Small intestine (tissue), 16 donors: ENCODE data around the gene LGI2. TPM values are rescaled to one million over a fixed set of nuclear protein-coding genes. Genes with fewer than 3 reads are reported as not detected.

Experiments used
- DNase-seq, 2 donors: peaks; one replicate each; pipeline versions ENCODE4 v3.0.0 to v3.0.0-alpha.2; 2013
- FAIRE-seq: peaks from 2 replicates; lab custom pipeline; 2012; peaks lifted over from hg19 to GRCh38; lab: Jason Lieb, UNC
- H3K27ac ChIP-seq, 3 donors: one replicate each; pipeline ENCODE4 v1.5.1; 2013; ENCODE audit warnings: low read length in 2 of 3, mild to moderate bottlenecking in 2 of 3, control low read depth in 1 of 3, inconsistent platforms in 1 of 3, low read depth in 1 of 3, moderate library complexity in 1 of 3
- H3K27me3 ChIP-seq, 3 donors: one replicate each; pipeline ENCODE4 v1.6.1; 2013; ENCODE audit warnings: low read length in 3 of 3, inconsistent platforms in 1 of 3; ENCODE audit not compliant: control insufficient read depth in 3 of 3, insufficient read depth in 3 of 3
- H3K36me3 ChIP-seq, 3 donors: one replicate each; pipeline ENCODE4 v1.6.1; 2013; ENCODE audit warnings: low read length in 3 of 3, inconsistent platforms in 1 of 3, low read depth in 1 of 3, mild to moderate bottlenecking in 1 of 3, moderate library complexity in 1 of 3; ENCODE audit not compliant: control insufficient read depth in 3 of 3, insufficient read depth in 2 of 3
- H3K4me1 ChIP-seq, 3 donors: one replicate each; pipeline ENCODE4 v1.6.1; 2013; ENCODE audit warnings: low read length in 2 of 3, inconsistent platforms in 1 of 3, low read depth in 1 of 3, mild to moderate bottlenecking in 1 of 3, moderate library complexity in 1 of 3; ENCODE audit not compliant: control insufficient read depth in 3 of 3, insufficient read depth in 2 of 3
- H3K4me3 ChIP-seq, 3 donors: one replicate each; pipeline ENCODE4 v1.5.1; 2013; ENCODE audit warnings: low read length in 3 of 3, control low read depth in 1 of 3, inconsistent platforms in 1 of 3, low read depth in 1 of 3, mild to moderate bottlenecking in 1 of 3, moderate library complexity in 1 of 3
- H3K9me3 ChIP-seq, 2 donors: one replicate each; pipeline ENCODE4 v1.6.1; 2013; ENCODE audit warnings: low read depth in 1 of 2, low read length in 1 of 2; ENCODE audit not compliant: control insufficient read depth in 2 of 2, insufficient read depth in 1 of 2
- WGBS, 3 donors: extraction: QIAGEN DNeasy Blood & Tissue Kit; methylation state at CpG; one replicate each; pipeline ENCODE4 v1.1.7; 2013; 5-methylcytosine and 5-hydroxymethylcytosine counted together
- long read RNA-seq, 10 donors: transcript quantifications; one replicate each; lab custom pipeline, GENCODE V29; 2026
- polyA plus RNA-seq, 4 donors: library from polyadenylated mRNA; stranded (reverse) in 3 of 4; unstranded in 1 of 4; fragments of 200-250 nt in 3 of 4; fragments of 120-200 nt in 1 of 4; gene quantifications; one replicate each; pipeline versions ENCODE4 v1.2.1 to v1.2.3, GENCODE V29; 2013
- donor health status: healthy with polysubstance abuse.
- donor health status: control.
- donor health status: control.
- donor health status: Bipolar disorder and iron deficiency.
- donor health status: healthy.

The LGI2 gene
- under 1 TPM in 2 of 4 donors, not detected in 2; 0.42 to 0.65 TPM for polyA plus RNA-seq
- long read RNA-seq, donor 1 = 0 reads
- long read RNA-seq, donor 2 = 0 reads
- long read RNA-seq, donor 3 = 0 reads
- long read RNA-seq, donor 4 = 0 reads
- long read RNA-seq, donor 5, full-length matches to known transcripts = 1 of 1 reads
- long read RNA-seq, donor 5, partial matches to known transcripts = 0 of 1 reads
- long read RNA-seq, donor 5, other reads (novel, unspliced or antisense) = 0 of 1 reads
- long read RNA-seq, donor 6, full-length matches to known transcripts = 1 of 1 reads
- long read RNA-seq, donor 6, partial matches to known transcripts = 0 of 1 reads
- long read RNA-seq, donor 6, other reads (novel, unspliced or antisense) = 0 of 1 reads
- long read RNA-seq, donor 7 = 0 reads
- long read RNA-seq, donor 8 = 0 reads
- long read RNA-seq, donor 9 = 0 reads
- long read RNA-seq, donor 10, full-length matches to known transcripts = 3 of 3 reads
- long read RNA-seq, donor 10, partial matches to known transcripts = 0 of 3 reads
- long read RNA-seq, donor 10, other reads (novel, unspliced or antisense) = 0 of 3 reads

- peak within 1 kb of the TSS; percentile 38 to 53 (median 43) for H3K4me3 ChIP-seq
- no peak within 1 kb of the TSS for H3K27ac ChIP-seq
- peaks cover 3 to 55% (median 8%) of the 10 kb centered on the region in 3 donors for H3K27me3 ChIP-seq
- H3K4me1 ChIP-seq = peaks cover 0 to 8% (median 2%) of the 10 kb centered on the region in 3 donors
- FAIRE-seq (no peak), DNase-seq (peak in 1 of 2 donors; percentile 51)
- H3K36me3 ChIP-seq = no peaks in the 10 kb centered on the region
- H3K9me3 ChIP-seq = peaks cover 0 to 3% of the 10 kb centered on the region in 2 donors
- 1 to 3% (median 1%) methylated on average over 41 to 92 of the region's 92 CpGs for WGBS, 3 donors
Observed at GRCh38 chr4:25030277-25031076, at the start of gene LGI2. Gene LGI2 (minus strand): TSS chr4:25030946. CDS start chr4:25030693, 253 bp downstream.

- no peak for DNase-seq
- 71 to 86% (median 78%) methylated on average over 4 of the region's 4 CpGs for WGBS, 3 donors
- FAIRE-seq = no peak
- Histone ChIP-seq H3K27ac (no peak overlapping the region), H3K4me3 (no peak overlapping the region), H3K27me3 (no peaks in the 10 kb centered on the region), H3K4me1 (peaks cover 2 to 3% (median 3%) of the 10 kb centered on the region in 3 donors), H3K9me3 (peaks cover 0 to 11% of the 10 kb centered on the region in 2 donors), H3K36me3 (no peaks in the 10 kb centered on the region)
Observed at GRCh38 chr4:25078523-25078922, 47.8 kb upstream of the LGI2 start.

GRCh38 chr4:25076625-25077398, 46.1 kb upstream of the LGI2 start:
- H3K4me3 ChIP-seq = no peak overlapping the region
- WGBS, 3 donors = 57 to 73% (median 67%) methylated on average over 3 of the region's 3 CpGs
- DNase-seq (no peak), FAIRE-seq (no peak)
- H3K36me3 ChIP-seq = no peaks in the 10 kb centered on the region
- H3K27ac ChIP-seq = no peak overlapping the region
- H3K27me3 ChIP-seq = no peaks in the 10 kb centered on the region
- peaks cover 0 to 13% of the 10 kb centered on the region in 2 donors for H3K9me3 ChIP-seq
- peaks cover 2 to 3% (median 3%) of the 10 kb centered on the region in 3 donors for H3K4me1 ChIP-seq

- Histone ChIP-seq H3K9me3 (peaks cover 0 to 13% of the 10 kb centered on the region in 2 donors), H3K36me3 (no peaks in the 10 kb centered on the region), H3K27ac (no peak overlapping the region), H3K4me1 (peaks cover 2 to 3% (median 3%) of the 10 kb centered on the region in 3 donors), H3K27me3 (no peaks in the 10 kb centered on the region), H3K4me3 (no peak overlapping the region)
- FAIRE-seq = no peak
- no peak for DNase-seq
- WGBS, 3 donors = 55 to 74% (median 56%) methylated on average over 4 of the region's 4 CpGs
Observed at GRCh38 chr4:25075851-25076250, 45.1 kb upstream of the LGI2 start.

- no peak overlapping the region for H3K27ac ChIP-seq
- no peak overlapping the region for H3K4me3 ChIP-seq
- H3K4me1 ChIP-seq = peaks cover 0 to 3% (median 2%) of the 10 kb centered on the region in 3 donors
- peaks cover 0 to 13% of the 10 kb centered on the region in 2 donors for H3K9me3 ChIP-seq
- DNase-seq (no peak), FAIRE-seq (no peak)
- no peaks in the 10 kb centered on the region for H3K27me3 ChIP-seq
- 92 to 93% (median 93%) methylated on average over 11 of the region's 11 CpGs for WGBS, 3 donors
- H3K36me3 ChIP-seq = no peaks in the 10 kb centered on the region
Observed at GRCh38 chr4:25075129-25075528, 44.4 kb upstream of the LGI2 start.

GRCh38 chr4:25070545-25070944, 39.8 kb upstream of the LGI2 start:
- 81 to 84% (median 82%) methylated on average over 3 of the region's 3 CpGs for WGBS, 3 donors
- Histone ChIP-seq H3K27ac (no peak overlapping the region), H3K4me3 (no peak overlapping the region), H3K36me3 (no peaks in the 10 kb centered on the region), H3K9me3 (peaks cover 0 to 5% of the 10 kb centered on the region in 2 donors), H3K27me3 (no peaks in the 10 kb centered on the region), H3K4me1 (no peaks in the 10 kb centered on the region)
- FAIRE-seq = no peak
- DNase-seq = no peak

GRCh38 chr4:25069014-25069413, 38.3 kb upstream of the LGI2 start:
- no peaks in the 10 kb centered on the region for H3K36me3 ChIP-seq
- H3K27me3 ChIP-seq = no peaks in the 10 kb centered on the region
- DNase-seq (peak in 1 of 2 donors; percentile 18), FAIRE-seq (no peak)
- 85 to 92% (median 90%) methylated on average over 3 of the region's 3 CpGs for WGBS, 3 donors
- H3K27ac ChIP-seq = no peak overlapping the region
- no peak overlapping the region for H3K4me3 ChIP-seq
- peaks cover 0 to 5% of the 10 kb centered on the region in 2 donors for H3K9me3 ChIP-seq
- H3K4me1 ChIP-seq = no peaks in the 10 kb centered on the region
